PC-3 (cell line): ENCODE data around the gene ZBTB7B. TPM values are rescaled to one million over a fixed set of nuclear protein-coding genes. Genes with fewer than 3 reads are reported as not detected.

Experiments used
- ATAC-seq: fragments of 200-7000 bp; cut with Tn5 transposase; 2 replicates; pipeline ENCODE4 v1.9.1; 2020; ENCODE audit warnings: mild to moderate bottlenecking, moderate library complexity
- BruUV-seq: library from RNA; stranded (reverse); fragments of 400-500 nt; replicated peaks from 2 replicates; lab custom pipeline; 2021; lab: Mats Ljungman, UMichigan
- CTCF ChIA-PET: fragments of 300-600 bp; sonication (Branson Sonifier 250); formaldehyde crosslinking; loops from one replicate; lab custom pipeline; 2022; ENCODE audit warnings: antibody characterized with exemption; lab: Charles Lee
- POLR2A ChIA-PET: fragments of 300-600 bp; sonication (Branson Sonifier 250); formaldehyde crosslinking; loops from one replicate; lab custom pipeline; 2022; ENCODE audit warnings: antibody characterized with exemption; ENCODE audit not compliant: unreplicated experiment; lab: Charles Lee
- DNase-seq: peaks from one replicate; pipeline ENCODE4 v3.0.0-alpha.2; 2015
- H2AFZ ChIP-seq: fragments of 300-600 bp; sonication (generic); 2 replicates; pipeline ENCODE4 v1.6.0; 2016; ENCODE audit warnings: antibody characterized with exemption, low read length
- H3F3A ChIP-seq: fragments of 300-600 bp; sonication (generic); one replicate; pipeline ENCODE4 v1.6.0; 2017; ENCODE audit warnings: antibody characterized with exemption, low read length, control low read depth, mild to moderate bottlenecking; ENCODE audit not compliant: unreplicated experiment
- H3K27ac ChIP-seq: fragments of 300-600 bp; sonication (generic); 2 replicates; pipeline ENCODE4 v1.5.1; 2016; ENCODE audit warnings: mild to moderate bottlenecking, low read length
- H3K27me3 ChIP-seq: fragments of 300-600 bp; sonication (generic); 2 replicates; pipeline ENCODE4 v1.6.1; 2016; ENCODE audit warnings: low read length, mixed read lengths
- H3K36me3 ChIP-seq: fragments of 300-600 bp; sonication (generic); 2 replicates; pipeline ENCODE4 v1.6.1; 2016; ENCODE audit warnings: low read depth, mixed run types, low read length, mixed read lengths
- H3K4me1 ChIP-seq: fragments of 300-600 bp; sonication (generic); 2 replicates; pipeline ENCODE4 v1.5.1; 2016; ENCODE audit warnings: low read length; ENCODE audit not compliant: insufficient read depth
- H3K4me2 ChIP-seq: fragments of 300-600 bp; sonication (generic); 2 replicates; pipeline ENCODE4 v1.6.0; 2016; ENCODE audit warnings: low read length
- H3K4me3 ChIP-seq: fragments of 300-600 bp; sonication (generic); 2 replicates; pipeline ENCODE4 v1.5.1; 2016; ENCODE audit warnings: mild to moderate bottlenecking, low read length, mixed read lengths
- H3K79me2 ChIP-seq: fragments of 300-600 bp; sonication (generic); 2 replicates; pipeline ENCODE4 v1.6.1; 2017; ENCODE audit warnings: low read length, mixed read lengths
- H3K9ac ChIP-seq: fragments of 300-600 bp; sonication (generic); 2 replicates; pipeline ENCODE4 v1.6.0; 2016; ENCODE audit warnings: mild to moderate bottlenecking, low read length
- H3K9me2 ChIP-seq: fragments of 300-600 bp; sonication (generic); replicated peaks from 2 replicates; pipeline ENCODE4 v1.6.1; 2016; ENCODE audit warnings: mixed run types, low read length, mixed read lengths
- H3K9me3 ChIP-seq: fragments of 300-600 bp; sonication (generic); 2 replicates; pipeline ENCODE4 v1.6.1; 2016; ENCODE audit warnings: low read length, mixed read lengths
- H4K20me1 ChIP-seq: fragments of 300-600 bp; sonication (generic); 2 replicates; pipeline ENCODE4 v1.6.1; 2016; ENCODE audit warnings: low read length, mixed read lengths
- EZH2 ChIP-seq: fragments of 300-600 bp; sonication (generic); IDR thresholded peaks from one replicate; pipeline ENCODE4 v1.6.1; 2017; ENCODE audit warnings: antibody characterized with exemption, mild to moderate bottlenecking, low read length; ENCODE audit not compliant: unreplicated experiment
- EZH2phosphoT487 ChIP-seq: fragments of 300-600 bp; sonication (generic); IDR thresholded peaks from 2 replicates; pipeline ENCODE4 v1.6.1; 2018; ENCODE audit warnings: mild to moderate bottlenecking, antibody characterized with exemption, low read length, borderline replicate concordance
- intact Hi-C: fragments of 100-400 bp; cut with micrococcal nuclease; formaldehyde crosslinking; loops from 2 replicates; pipeline ENCODE4 v1.9.0; 2023
- total RNA-seq: library from RNA; depleted of rRNA; stranded (reverse); fragments of >200 nt; gene quantifications from 2 replicates; pipeline ENCODE4 v1.2.3, GENCODE V29; 2014
- TF ChIP-seq, protein P1 (sequence below): fragments of 300-600 bp; sonication (generic); conservative IDR thresholded peaks from 2 replicates; pipeline ENCODE4 v1.5.1; 2017; ENCODE audit warnings: antibody characterized with exemption, low read depth, mild to moderate bottlenecking, low read length

ZBTB7B gene
- total RNA-seq, 1 experiment from 2014 or later = 39.7 TPM

DNA sequence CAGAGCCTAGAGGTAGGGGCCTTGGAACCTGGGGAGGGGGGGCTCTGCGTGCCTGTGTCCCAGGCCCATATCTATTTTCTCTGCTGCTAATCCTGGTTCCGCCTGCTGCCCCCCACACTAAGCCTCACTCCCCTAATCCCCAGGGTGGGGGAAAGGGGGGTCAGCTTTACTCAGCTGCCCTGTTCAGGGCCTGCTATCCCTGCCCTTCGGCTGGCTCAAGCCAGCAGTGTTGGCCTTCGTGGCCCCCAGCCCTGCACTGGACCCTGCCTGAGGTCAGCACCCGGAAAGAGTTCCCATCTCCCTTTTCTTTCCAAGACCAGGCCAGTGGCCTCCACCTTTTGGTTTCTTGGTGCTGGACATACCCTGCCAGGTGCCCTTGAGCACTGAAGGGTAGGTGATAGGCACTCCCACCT, 8.4 kb downstream of the ZBTB7B start:
- Histone ChIP-seq H3K9me2 (no peaks in the 10 kb centered on the region), H3K4me2 (no peak overlapping the region), H3K4me3 (no peak overlapping the region), H3K79me2 (peaks cover 72% of the 10 kb centered on the region), H2AFZ (no peak overlapping the region), H3K9me3 (no peaks in the 10 kb centered on the region), H3K4me1 (peaks cover 16% of the 10 kb centered on the region), H3K36me3 (peaks cover 33% of the 10 kb centered on the region; the same call in 1 of the 2 replicates), H3K27ac (no peak overlapping the region), H4K20me1 (0 out of 2 replicates have a peak, but pooled peaks cover 3% of the 10 kb centered on the region), H3K9ac (no peak overlapping the region), H3K27me3 (no peaks in the 10 kb centered on the region), H3F3A (no peaks in the 10 kb centered on the region)
- ChIA-PET CTCF (no interaction called here), POLR2A (no interaction called here)
- BruUV-seq = no TSS peak
- TF ChIP-seq EZH2 = no peak
- TF ChIP-seq, protein P1, sequence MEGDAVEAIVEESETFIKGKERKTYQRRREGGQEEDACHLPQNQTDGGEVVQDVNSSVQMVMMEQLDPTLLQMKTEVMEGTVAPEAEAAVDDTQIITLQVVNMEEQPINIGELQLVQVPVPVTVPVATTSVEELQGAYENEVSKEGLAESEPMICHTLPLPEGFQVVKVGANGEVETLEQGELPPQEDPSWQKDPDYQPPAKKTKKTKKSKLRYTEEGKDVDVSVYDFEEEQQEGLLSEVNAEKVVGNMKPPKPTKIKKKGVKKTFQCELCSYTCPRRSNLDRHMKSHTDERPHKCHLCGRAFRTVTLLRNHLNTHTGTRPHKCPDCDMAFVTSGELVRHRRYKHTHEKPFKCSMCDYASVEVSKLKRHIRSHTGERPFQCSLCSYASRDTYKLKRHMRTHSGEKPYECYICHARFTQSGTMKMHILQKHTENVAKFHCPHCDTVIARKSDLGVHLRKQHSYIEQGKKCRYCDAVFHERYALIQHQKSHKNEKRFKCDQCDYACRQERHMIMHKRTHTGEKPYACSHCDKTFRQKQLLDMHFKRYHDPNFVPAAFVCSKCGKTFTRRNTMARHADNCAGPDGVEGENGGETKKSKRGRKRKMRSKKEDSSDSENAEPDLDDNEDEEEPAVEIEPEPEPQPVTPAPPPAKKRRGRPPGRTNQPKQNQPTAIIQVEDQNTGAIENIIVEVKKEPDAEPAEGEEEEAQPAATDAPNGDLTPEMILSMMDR = no peak
- TF ChIP-seq EZH2phosphoT487 = no peak
- no peak for DNase-seq
- ATAC-seq = no peak
- intact Hi-C loops = no loop called here

DNA sequence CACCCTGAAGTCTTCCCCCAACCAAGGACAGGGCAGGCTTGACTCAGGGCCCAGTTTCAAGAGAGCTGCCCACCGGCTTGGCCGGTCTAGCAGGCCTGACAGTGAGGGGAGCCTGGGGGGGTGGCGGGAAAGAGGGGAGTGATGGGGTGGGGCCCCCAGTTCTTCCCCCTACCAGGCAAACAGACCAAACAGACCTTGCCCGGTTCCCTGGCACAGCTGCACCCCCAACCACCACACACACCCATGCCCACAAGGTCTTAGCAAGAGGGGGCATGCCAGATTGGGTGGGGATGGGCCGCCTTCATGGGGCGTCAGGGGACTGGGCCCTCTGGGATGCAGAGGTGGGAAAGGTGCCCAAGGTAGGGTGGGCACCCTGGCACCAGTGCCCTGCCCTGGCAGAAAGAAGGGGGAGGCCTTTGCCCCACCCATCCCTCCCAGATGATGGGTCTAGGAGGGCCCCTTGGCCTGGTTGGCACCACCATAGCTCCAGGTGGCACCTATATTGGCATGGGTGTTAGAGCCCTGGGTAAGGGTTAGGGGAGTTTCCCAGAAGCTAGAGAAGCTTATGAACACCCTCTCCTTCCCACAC, 8.9 kb downstream of the ZBTB7B start:
- Histone ChIP-seq H3K9me2 (no peaks in the 10 kb centered on the region), H3F3A (no peaks in the 10 kb centered on the region), H3K4me1 (peaks cover 13% of the 10 kb centered on the region), H3K4me3 (no peak overlapping the region), H3K27ac (no peak overlapping the region), H3K27me3 (no peaks in the 10 kb centered on the region), H2AFZ (no peak overlapping the region), H3K9ac (no peak overlapping the region), H3K9me3 (no peaks in the 10 kb centered on the region), H3K4me2 (no peak overlapping the region), H4K20me1 (0 out of 2 replicates have a peak, but pooled peaks cover 3% of the 10 kb centered on the region), H3K36me3 (peaks cover 32% of the 10 kb centered on the region; the same call in 1 of the 2 replicates), H3K79me2 (peaks cover 66% of the 10 kb centered on the region)
- ChIA-PET CTCF (no interaction called here), POLR2A (no interaction called here)
- intact Hi-C loops = no loop called here
- ATAC-seq (no peak), DNase-seq (no peak)
- TF ChIP-seq, protein P1 = no peak
- TF ChIP-seq EZH2phosphoT487 (no peak), EZH2 (no peak)
- no TSS peak for BruUV-seq

GRCh38 chr1:155012026-155012546, 9.5 kb downstream of the ZBTB7B start:
- DNase-seq (no peak), ATAC-seq (no peak)
- Histone ChIP-seq H2AFZ (no peak overlapping the region), H3K9me3 (no peaks in the 10 kb centered on the region), H3K4me3 (no peak overlapping the region), H4K20me1 (0 out of 2 replicates have a peak, but pooled peaks cover 3% of the 10 kb centered on the region), H3K9ac (no peak overlapping the region), H3F3A (no peaks in the 10 kb centered on the region), H3K27me3 (no peaks in the 10 kb centered on the region), H3K27ac (no peak overlapping the region), H3K9me2 (no peaks in the 10 kb centered on the region), H3K79me2 (peaks cover 61% of the 10 kb centered on the region), H3K4me1 (peaks cover 13% of the 10 kb centered on the region), H3K36me3 (peaks cover 34% of the 10 kb centered on the region; the same call in 1 of the 2 replicates), H3K4me2 (no peak overlapping the region)
- ChIA-PET POLR2A (no interaction called here), CTCF (no interaction called here)
- no TSS peak for BruUV-seq
- intact Hi-C loops = no loop called here
- TF ChIP-seq EZH2 = no peak
- TF ChIP-seq EZH2phosphoT487 = no peak
- TF ChIP-seq, protein P1 = no peak
